Left ventricle myocardium inferior (tissue), 1 donor: ENCODE data around the gene C10orf88. TPM values are rescaled to one million over a fixed set of nuclear protein-coding genes. Genes with fewer than 3 reads are reported as not detected.

Experiments
- DNase-seq: peaks from one replicate; pipeline ENCODE4 v3.0.0-alpha.2; 2020
- H3K27ac ChIP-seq: fragments of 200-600 bp; replicated peaks from 2 replicates; pipeline ENCODE4 v1.8.0; 2021
- H3K27me3 ChIP-seq: fragments of 200-600 bp; 2 replicates; pipeline ENCODE4 v1.8.0; 2021; ENCODE audit warnings: low read depth
- H3K36me3 ChIP-seq: fragments of 200-600 bp; 2 replicates; pipeline ENCODE4 v1.8.0; 2021
- H3K4me1 ChIP-seq: fragments of 200-600 bp; 2 replicates; pipeline ENCODE4 v1.8.0; 2021
- H3K4me3 ChIP-seq: fragments of 200-600 bp; 2 replicates; pipeline ENCODE4 v1.8.0; 2021; ENCODE audit warnings: mild to moderate bottlenecking, moderate library complexity
- H3K9me3 ChIP-seq: fragments of 200-600 bp; replicated peaks from 2 replicates; pipeline ENCODE4 v1.8.0; 2021
- CTCF ChIP-seq: fragments of 200-600 bp; IDR thresholded peaks from 2 replicates; pipeline ENCODE4 v1.8.0; 2021; ENCODE audit warnings: antibody characterized with exemption, mild to moderate bottlenecking, borderline replicate concordance
- intact Hi-C: fragments of 100-400 bp; cut with micrococcal nuclease; formaldehyde crosslinking; loops from one replicate; pipeline ENCODE4 v1.11.0; 2022
- total RNA-seq: library from RNA; stranded (reverse); fragmentation: NEBNext Ultra II Directional; extraction: Animal tissue kit (Norgen Biotek cat#: 25700); gene quantifications from one replicate; pipeline ENCODE4 v1.2.1, GENCODE V29; 2021
- donor health status: DM: no; HTN: yes; CAD: no; lungs with severe emphysema.

C10orf88 gene
- total RNA-seq, 1 donor from 2014 or later = 5.6 TPM

- Histone ChIP-seq H3K27ac (no peak overlapping the region), H3K9me3 (peaks cover 16% of the 10 kb centered on the region), H3K36me3 (peaks cover 10% of the 10 kb centered on the region), H3K4me1 (no peaks in the 10 kb centered on the region), H3K27me3 (no peaks in the 10 kb centered on the region), H3K4me3 (no peak overlapping the region)
- intact Hi-C loops = no loop called here
- no peak for TF ChIP-seq CTCF
- DNase-seq = no peak
Observed at GRCh38 chr10:122962405-122962804, 8.4 kb upstream of the C10orf88 start.

- TF ChIP-seq CTCF = no peak
- Histone ChIP-seq H3K4me1 (peaks cover 23% of the 10 kb centered on the region), H3K9me3 (no peaks in the 10 kb centered on the region), H3K27me3 (no peaks in the 10 kb centered on the region), H3K4me3 (no peak overlapping the region), H3K27ac (no peak overlapping the region), H3K36me3 (no peaks in the 10 kb centered on the region)
- no peak for DNase-seq
- intact Hi-C loops = no loop called here
Observed at GRCh38 chr10:122957474-122957873, 3.4 kb upstream of the C10orf88 start.

GRCh38 chr10:122955892-122956291 is 1.9 kb upstream of the C10orf88 start:
- no peak overlapping the region for H3K4me3 ChIP-seq
- no peak overlapping the region for H3K27ac ChIP-seq
- peaks cover 38% of the 10 kb centered on the region for H3K4me1 ChIP-seq
- intact Hi-C loops = no loop called here
- no peak for DNase-seq
- H3K9me3 ChIP-seq = no peaks in the 10 kb centered on the region
- no peaks in the 10 kb centered on the region for H3K36me3 ChIP-seq
- TF ChIP-seq CTCF = no peak
- H3K27me3 ChIP-seq = no peaks in the 10 kb centered on the region

- no peaks in the 10 kb centered on the region for H3K27me3 ChIP-seq
- peak; percentile 16 for DNase-seq
- H3K4me1 ChIP-seq = peaks cover 44% of the 10 kb centered on the region
- H3K4me3 ChIP-seq = peak overlapping the region; percentile 95
- no peaks in the 10 kb centered on the region for H3K9me3 ChIP-seq
- H3K36me3 ChIP-seq = no peaks in the 10 kb centered on the region
- TF ChIP-seq CTCF = no peak
- intact Hi-C loops = no loop called here
- peak overlapping the region; percentile 79 for H3K27ac ChIP-seq
Observed at GRCh38 chr10:122954731-122955050, 664 bp upstream of the C10orf88 start.

GRCh38 chr10:122949296-122949695 is 4.7 kb downstream of the C10orf88 start:
- Histone ChIP-seq H3K27me3 (no peaks in the 10 kb centered on the region), H3K9me3 (no peaks in the 10 kb centered on the region), H3K4me1 (peaks cover 37% of the 10 kb centered on the region), H3K27ac (no peak overlapping the region), H3K4me3 (no peak overlapping the region), H3K36me3 (peaks cover 45% of the 10 kb centered on the region)
- intact Hi-C loops = no loop called here
- TF ChIP-seq CTCF = no peak
- DNase-seq = no peak
